Neutrophil (primary cell): Measurements from ENCODE around the gene AK1.

Experiments used
- H3K27ac ChIP-seq: fragments of 200-600 bp; sonication (generic); 2 replicates; pipeline ENCODE4 v1.5.1; 2016; ENCODE audit warnings: mild to moderate bottlenecking, moderate library complexity
- H3K27me3 ChIP-seq: fragments of 200-600 bp; sonication (generic); 2 replicates; pipeline ENCODE4 v1.6.0; 2016; ENCODE audit warnings: mild to moderate bottlenecking
- H3K36me3 ChIP-seq: fragments of 200-600 bp; sonication (generic); 2 replicates; pipeline ENCODE4 v1.5.1; 2017
- H3K4me1 ChIP-seq, 2 experiments: fragments of 200-600 bp in 1 of 2; sonication (generic) in 1 of 2; 1 replicate in 1 of 2; 2 replicates in 1 of 2; pipeline versions ENCODE4 v1.5.1 to v1.6.1; 2013 to 2016; ENCODE audit warnings: low read depth in 1 of 2, low read length in 1 of 2, mild to moderate bottlenecking in 1 of 2, moderate library complexity in 1 of 2; ENCODE audit not compliant: control insufficient read depth in 1 of 2, insufficient read depth in 1 of 2
- H3K4me3 ChIP-seq, 2 experiments: fragments of 200-600 bp in 1 of 2; sonication (generic) in 1 of 2; 1 replicate in 1 of 2; 2 replicates in 1 of 2; pipeline ENCODE4 v1.5.1; 2013 to 2016; ENCODE audit warnings: low read depth in 1 of 2, low read length in 1 of 2, mild to moderate bottlenecking in 1 of 2, moderate library complexity in 1 of 2
- H3K9me3 ChIP-seq: fragments of 200-600 bp; sonication (generic); 2 replicates; pipeline ENCODE4 v1.5.1; 2016
- CTCF ChIP-seq: fragments of 200-600 bp; sonication (generic); IDR thresholded peaks from 2 replicates; pipeline ENCODE4 v1.5.1; 2016; ENCODE audit warnings: antibody characterized with exemption

AK1 gene

GRCh38 chr9:127866535-127866934 is 10.9 kb downstream of the AK1 start:
- Histone ChIP-seq H3K4me3 (no peak overlapping the region), H3K36me3 (no peaks in the 10 kb centered on the region)

GRCh38 chr9:127865645-127866464 is 11.6 kb downstream of the AK1 start:
- Histone ChIP-seq H3K4me1 (peaks cover 25 to 26% of the 10 kb centered on the region in 2 experiments), H3K36me3 (no peaks in the 10 kb centered on the region), H3K27me3 (no peaks in the 10 kb centered on the region), H3K9me3 (no peaks in the 10 kb centered on the region), H3K27ac (no peak overlapping the region), H3K4me3 (no peak overlapping the region)
- TF ChIP-seq CTCF = no peak

More at GRCh38 chr9:127866535-127866934, 10.9 kb downstream of the AK1 start:
- Histone ChIP-seq H3K27me3 (no peaks in the 10 kb centered on the region), H3K27ac (no peak overlapping the region), H3K4me1 (peaks cover 19 to 20% of the 10 kb centered on the region in 2 experiments), H3K9me3 (no peaks in the 10 kb centered on the region)
- no peak for TF ChIP-seq CTCF

- no peak for TF ChIP-seq CTCF
- Histone ChIP-seq H3K9me3 (no peaks in the 10 kb centered on the region), H3K4me1 (peaks cover 25 to 26% of the 10 kb centered on the region in 2 experiments), H3K36me3 (no peaks in the 10 kb centered on the region), H3K27me3 (no peaks in the 10 kb centered on the region), H3K4me3 (no peak overlapping the region), H3K27ac (peak overlapping the region; percentile 68)
Observed at GRCh38 chr9:127863191-127863621, 14.3 kb downstream of the AK1 start.

GRCh38 chr9:127862075-127863011 is 15.1 kb downstream of the AK1 start:
- Histone ChIP-seq H3K4me1 (peaks cover 25 to 26% of the 10 kb centered on the region in 2 experiments), H3K27ac (peak overlapping the region; percentile 68), H3K9me3 (no peaks in the 10 kb centered on the region), H3K36me3 (no peaks in the 10 kb centered on the region), H3K4me3 (peak overlapping the region in 1 of 2 experiments; percentile 13), H3K27me3 (no peaks in the 10 kb centered on the region)
- no peak for TF ChIP-seq CTCF

- Histone ChIP-seq H3K27me3 (no peaks in the 10 kb centered on the region), H3K4me3 (no peak overlapping the region), H3K4me1 (peaks cover 25 to 26% of the 10 kb centered on the region in 2 experiments), H3K36me3 (no peaks in the 10 kb centered on the region), H3K9me3 (no peaks in the 10 kb centered on the region), H3K27ac (no peak overlapping the region)
- TF ChIP-seq CTCF = no peak
Observed at GRCh38 chr9:127860779-127861178, 16.7 kb downstream of the AK1 start.
